ENCODE results near the gene CENPB. TPM values are rescaled to one million over a fixed set of nuclear protein-coding genes. Genes with fewer than 3 reads are reported as not detected.
A peak's percentile ranks its signal among the peaks of the same experiment; 100 is the strongest.

Gene CENPB
- total and polyA plus RNA-seq, 10 of the 15 experiments (the other 5 are each of a cell fraction or from before 2014, with no cell fraction given): 0.16 to 71.2 (median 14.0) TPM

GRCh38 chr20:3820048-3820900 is 33.7 kb upstream of the CENPB start, which contains the start of gene AP5S1 (continued):
- no peak for TF ChIP-seq SKIL (IDR thresholded peaks at IDR 0.05; ENCODE audit: low read depth, poor library complexity, severe bottlenecking)
- peak; percentile 86 to 96 (median 95) for TF ChIP-seq CTCF (IDR thresholded peaks at IDR 0.05 in 2 of 3, conservative IDR thresholded peaks at IDR 0.05 in 1 of 3; ENCODE audit: control insufficient read depth in 2 of 3, extremely low read depth in 1 of 3, insufficient read depth in 1 of 3, low read depth in 3 of 3, low read length in 3 of 3)
- TF ChIP-seq, protein P1, sequence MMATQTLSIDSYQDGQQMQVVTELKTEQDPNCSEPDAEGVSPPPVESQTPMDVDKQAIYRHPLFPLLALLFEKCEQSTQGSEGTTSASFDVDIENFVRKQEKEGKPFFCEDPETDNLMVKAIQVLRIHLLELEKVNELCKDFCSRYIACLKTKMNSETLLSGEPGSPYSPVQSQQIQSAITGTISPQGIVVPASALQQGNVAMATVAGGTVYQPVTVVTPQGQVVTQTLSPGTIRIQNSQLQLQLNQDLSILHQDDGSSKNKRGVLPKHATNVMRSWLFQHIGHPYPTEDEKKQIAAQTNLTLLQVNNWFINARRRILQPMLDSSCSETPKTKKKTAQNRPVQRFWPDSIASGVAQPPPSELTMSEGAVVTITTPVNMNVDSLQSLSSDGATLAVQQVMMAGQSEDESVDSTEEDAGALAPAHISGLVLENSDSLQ (IDR thresholded peaks at IDR 0.05): no peak
- TF ChIP-seq GABPA (IDR thresholded peaks at IDR 0.05; ENCODE audit: low read depth): no peak
- peak; percentile 93 for TF ChIP-seq ZNF207 (IDR thresholded peaks at IDR 0.05; ENCODE audit: borderline replicate concordance)
- TF ChIP-seq ZNF384 (IDR thresholded peaks at IDR 0.05; ENCODE audit: borderline replicate concordance, low read depth, low read length): no peak
- peak; percentile 13; the same call in 1 of the 2 replicates for TF ChIP-seq TCF12 (IDR thresholded peaks at IDR 0.05; ENCODE audit: low read depth, low read length)
- TF ChIP-seq KLF5 (IDR thresholded peaks at IDR 0.05; ENCODE audit: partially characterized antibody): peak; percentile 81
- TF ChIP-seq CBX3 (IDR thresholded peaks at IDR 0.05; ENCODE audit: borderline replicate concordance, low read depth): no peak
- TF ChIP-seq, protein P2, sequence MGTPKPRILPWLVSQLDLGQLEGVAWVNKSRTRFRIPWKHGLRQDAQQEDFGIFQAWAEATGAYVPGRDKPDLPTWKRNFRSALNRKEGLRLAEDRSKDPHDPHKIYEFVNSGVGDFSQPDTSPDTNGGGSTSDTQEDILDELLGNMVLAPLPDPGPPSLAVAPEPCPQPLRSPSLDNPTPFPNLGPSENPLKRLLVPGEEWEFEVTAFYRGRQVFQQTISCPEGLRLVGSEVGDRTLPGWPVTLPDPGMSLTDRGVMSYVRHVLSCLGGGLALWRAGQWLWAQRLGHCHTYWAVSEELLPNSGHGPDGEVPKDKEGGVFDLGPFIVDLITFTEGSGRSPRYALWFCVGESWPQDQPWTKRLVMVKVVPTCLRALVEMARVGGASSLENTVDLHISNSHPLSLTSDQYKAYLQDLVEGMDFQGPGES (IDR thresholded peaks at IDR 0.05): peak; percentile 54
- TF ChIP-seq IRF4 (IDR thresholded peaks at IDR 0.05; ENCODE audit: low read depth, low read length): 0 out of 2 replicates have a peak, but pooled peaks have one; percentile 62
- TF ChIP-seq CUX1 (IDR thresholded peaks at IDR 0.05; ENCODE audit: insufficient replicate concordance, low read depth, low read length): no peak
- TF ChIP-seq SP1 (IDR thresholded peaks at IDR 0.05; ENCODE audit: low read depth, low read length): peak; percentile 19
